ENCODE measurements around the gene IL17RA. TPM values are rescaled to one million over a fixed set of nuclear protein-coding genes. Genes with fewer than 3 reads are reported as not detected.

Gene IL17RA
- total RNA-seq, 1 donor from 2014 or later: 21.5 TPM

DNA sequence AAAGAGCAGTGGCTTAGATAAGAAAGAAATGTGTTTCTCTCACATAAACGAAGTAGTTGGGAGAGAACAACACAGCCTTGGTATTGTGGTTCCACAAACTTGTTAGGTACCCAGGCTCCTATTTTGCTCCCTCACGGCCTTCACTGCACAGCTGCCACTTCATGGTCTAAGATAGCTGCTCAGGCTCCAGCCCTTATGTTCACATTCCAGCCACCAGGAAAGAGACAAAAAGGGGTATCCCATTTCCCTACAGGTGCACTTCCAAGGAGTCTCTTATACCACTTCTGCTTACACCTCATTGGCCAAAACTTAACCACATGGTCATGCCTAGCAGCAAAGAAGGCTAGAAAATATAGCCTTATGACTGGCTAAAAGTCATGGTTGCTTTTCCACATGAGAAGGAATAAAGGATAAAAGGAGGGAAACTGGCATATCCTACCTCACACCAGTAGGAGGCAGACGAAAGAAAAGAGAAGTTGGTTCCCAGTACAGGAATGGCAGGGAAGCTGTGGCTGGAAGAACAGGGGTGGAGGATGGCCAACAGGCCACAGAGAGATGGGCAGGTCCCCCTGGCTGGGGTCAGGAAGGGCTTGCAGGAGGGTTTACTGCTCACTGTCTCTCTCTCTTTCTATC is 79.7 kb downstream of the IL17RA start:
- no peak for TF ChIP-seq EZH2 (IDR thresholded peaks at IDR 0.05; ENCODE audit: insufficient read depth, low read length)
- TF ChIP-seq, protein P1, sequence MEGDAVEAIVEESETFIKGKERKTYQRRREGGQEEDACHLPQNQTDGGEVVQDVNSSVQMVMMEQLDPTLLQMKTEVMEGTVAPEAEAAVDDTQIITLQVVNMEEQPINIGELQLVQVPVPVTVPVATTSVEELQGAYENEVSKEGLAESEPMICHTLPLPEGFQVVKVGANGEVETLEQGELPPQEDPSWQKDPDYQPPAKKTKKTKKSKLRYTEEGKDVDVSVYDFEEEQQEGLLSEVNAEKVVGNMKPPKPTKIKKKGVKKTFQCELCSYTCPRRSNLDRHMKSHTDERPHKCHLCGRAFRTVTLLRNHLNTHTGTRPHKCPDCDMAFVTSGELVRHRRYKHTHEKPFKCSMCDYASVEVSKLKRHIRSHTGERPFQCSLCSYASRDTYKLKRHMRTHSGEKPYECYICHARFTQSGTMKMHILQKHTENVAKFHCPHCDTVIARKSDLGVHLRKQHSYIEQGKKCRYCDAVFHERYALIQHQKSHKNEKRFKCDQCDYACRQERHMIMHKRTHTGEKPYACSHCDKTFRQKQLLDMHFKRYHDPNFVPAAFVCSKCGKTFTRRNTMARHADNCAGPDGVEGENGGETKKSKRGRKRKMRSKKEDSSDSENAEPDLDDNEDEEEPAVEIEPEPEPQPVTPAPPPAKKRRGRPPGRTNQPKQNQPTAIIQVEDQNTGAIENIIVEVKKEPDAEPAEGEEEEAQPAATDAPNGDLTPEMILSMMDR (IDR thresholded peaks at IDR 0.05; ENCODE audit: insufficient read depth, low read depth, low read length): peak; percentile 8
- H3K9me3 Mint-ChIP-seq (ENCODE audit: unreplicated experiment): no peaks in the 10 kb centered on the region
- no peaks in the 10 kb centered on the region for H3K4me1 Mint-ChIP-seq (ENCODE audit: low read depth, unreplicated experiment)
- no peaks in the 10 kb centered on the region for H3K36me3 ChIP-seq (ENCODE audit: insufficient read depth, low read length)
- H3K27ac ChIP-seq (ENCODE audit: low read depth, low read length): no peak overlapping the region
- H3K27me3 Mint-ChIP-seq (ENCODE audit: low read depth, unreplicated experiment): peaks cover 12% of the 10 kb centered on the region
- peaks cover 4% of the 10 kb centered on the region for H3K4me1 ChIP-seq (ENCODE audit: insufficient read depth, low read length)
- H3K27ac Mint-ChIP-seq (ENCODE audit: unreplicated experiment): no peak overlapping the region
- H3K36me3 Mint-ChIP-seq (ENCODE audit: low read depth, unreplicated experiment): peaks cover 1% of the 10 kb centered on the region
- H3K4me3 Mint-ChIP-seq (ENCODE audit: unreplicated experiment): no peak overlapping the region
- H3K9me3 ChIP-seq (ENCODE audit: insufficient read depth, low read depth, low read length): no peaks in the 10 kb centered on the region
- H3K4me2 ChIP-seq (ENCODE audit: low read length): no peak overlapping the region
- no peak overlapping the region for H3K4me3 ChIP-seq (ENCODE audit: insufficient read depth, low read depth, low read length)
- H3K9ac ChIP-seq (ENCODE audit: low read length): no peak overlapping the region
- FAIRE-seq: no peak
- H4K20me1 ChIP-seq (ENCODE audit: insufficient read depth, low read length): no peaks in the 10 kb centered on the region
- no peak overlapping the region for H2AFZ ChIP-seq (ENCODE audit: low read depth, low read length)
- H3K27me3 ChIP-seq (ENCODE audit: insufficient read depth, low read length): no peaks in the 10 kb centered on the region
- no peak for DNase-seq (ENCODE audit: low read depth)
- H3K79me2 ChIP-seq (ENCODE audit: insufficient read depth, low read length): no peaks in the 10 kb centered on the region

Other genes with a start within 250 kb of the IL17RA start
- gene GAB4, start 76.8 kb upstream of the IL17RA start, total RNA-seq: not detected in 2 replicates
- gene TMEM121B, start 36.4 kb downstream of the IL17RA start, total RNA-seq: 1.6 and 1.9 TPM in 2 replicates
- 27.6 and 28.8 TPM in 2 replicates for gene HDHD5, start 74.3 kb downstream of the IL17RA start, total RNA-seq
- 5.0 and 6.4 TPM in 2 replicates for gene ADA2, start 134.4 kb downstream of the IL17RA start, total RNA-seq

All from astrocyte (in vitro differentiated cells and primary cell).